ENCODE data around the gene SLC66A2.

The SLC66A2 gene

DNA sequence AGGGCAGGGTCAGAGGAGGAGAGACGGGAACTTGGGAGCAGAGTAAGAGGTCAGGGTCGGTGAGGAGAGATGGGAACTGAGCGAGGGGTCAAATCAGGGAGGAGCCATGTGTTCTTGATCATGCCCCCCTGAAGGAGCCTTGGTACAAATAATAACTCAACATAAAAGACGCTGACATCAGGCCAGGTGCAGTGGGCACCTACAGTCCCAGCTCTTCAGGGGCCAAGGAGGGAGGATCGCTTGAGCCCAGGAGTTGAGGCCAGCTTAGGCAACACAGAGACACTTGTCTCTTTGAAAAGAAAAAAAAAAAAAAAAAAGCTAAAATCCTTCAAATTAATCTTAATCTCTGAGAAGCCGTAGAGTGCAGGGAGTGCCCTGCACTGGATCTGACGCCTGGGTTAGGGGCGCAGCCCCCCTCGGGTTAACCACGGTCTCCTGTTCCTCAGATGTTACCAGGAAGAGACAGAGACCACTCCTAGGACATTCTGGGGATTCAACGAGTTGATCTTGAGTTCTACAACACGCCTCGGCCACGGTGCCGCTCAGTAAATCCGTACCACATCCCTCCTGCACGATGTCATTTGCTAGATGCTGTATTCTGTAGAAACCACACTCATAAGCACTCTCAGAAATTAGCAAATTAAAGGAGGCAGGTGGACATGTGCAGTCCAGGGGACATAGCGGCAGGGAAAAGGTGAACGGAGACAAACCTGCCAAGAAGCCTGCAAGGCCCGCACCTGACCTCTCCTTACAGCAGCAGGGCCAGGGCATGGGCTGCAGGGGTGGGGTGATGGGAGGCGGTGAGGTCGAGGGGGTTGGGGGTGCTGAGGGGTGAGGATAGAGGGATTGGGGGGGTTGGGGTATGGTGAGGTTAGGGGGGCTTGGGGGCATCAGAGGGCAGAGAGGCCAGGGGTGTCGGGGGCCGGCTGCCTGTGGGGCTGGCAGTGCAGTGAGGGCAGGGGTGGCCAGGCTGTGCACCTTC is 29.2 kb downstream of the SLC66A2 start:
- DNase-seq, result no peak

DNA sequence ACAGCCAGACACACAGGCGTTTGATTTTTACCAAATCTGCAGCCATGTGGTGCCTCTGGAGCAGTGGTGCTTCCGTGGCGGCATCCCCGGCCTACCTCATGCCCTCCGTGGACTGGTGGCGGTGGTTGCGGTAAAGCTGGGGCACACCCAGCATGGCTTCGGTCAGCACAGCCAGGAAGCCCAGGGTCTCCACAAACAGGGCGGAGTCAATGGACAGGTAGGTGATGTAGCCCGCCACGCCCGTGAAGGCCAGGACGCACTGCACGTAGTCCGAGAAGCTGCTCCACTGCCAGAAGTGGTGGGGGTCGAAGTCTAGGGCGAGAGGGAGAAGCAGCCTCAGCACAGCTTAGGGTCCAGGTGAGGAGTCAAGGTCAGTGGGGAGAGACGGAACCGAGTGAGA is 32.4 kb downstream of the SLC66A2 start:
- no peak for DNase-seq

DNA sequence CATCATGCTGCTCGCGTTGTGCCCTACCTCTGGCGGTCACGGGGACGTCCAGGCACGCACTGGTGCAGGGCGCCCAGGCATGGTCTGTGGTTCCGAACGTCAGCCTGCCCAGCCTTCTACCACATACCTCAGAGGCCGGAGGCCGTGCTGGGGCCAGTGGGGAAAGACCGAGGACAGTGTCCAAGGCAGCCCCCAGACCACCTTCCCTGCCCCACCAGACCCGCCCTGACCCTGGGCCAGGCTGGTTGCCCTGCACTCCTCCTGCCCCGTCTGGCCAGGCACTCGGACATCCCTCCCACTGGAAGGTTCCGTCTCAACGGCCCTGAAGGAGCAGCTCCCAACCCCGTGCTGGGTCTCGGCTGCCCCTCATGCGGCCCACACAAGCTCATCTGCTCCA is 32.8 kb downstream of the SLC66A2 start:
- no peak for DNase-seq

DNA sequence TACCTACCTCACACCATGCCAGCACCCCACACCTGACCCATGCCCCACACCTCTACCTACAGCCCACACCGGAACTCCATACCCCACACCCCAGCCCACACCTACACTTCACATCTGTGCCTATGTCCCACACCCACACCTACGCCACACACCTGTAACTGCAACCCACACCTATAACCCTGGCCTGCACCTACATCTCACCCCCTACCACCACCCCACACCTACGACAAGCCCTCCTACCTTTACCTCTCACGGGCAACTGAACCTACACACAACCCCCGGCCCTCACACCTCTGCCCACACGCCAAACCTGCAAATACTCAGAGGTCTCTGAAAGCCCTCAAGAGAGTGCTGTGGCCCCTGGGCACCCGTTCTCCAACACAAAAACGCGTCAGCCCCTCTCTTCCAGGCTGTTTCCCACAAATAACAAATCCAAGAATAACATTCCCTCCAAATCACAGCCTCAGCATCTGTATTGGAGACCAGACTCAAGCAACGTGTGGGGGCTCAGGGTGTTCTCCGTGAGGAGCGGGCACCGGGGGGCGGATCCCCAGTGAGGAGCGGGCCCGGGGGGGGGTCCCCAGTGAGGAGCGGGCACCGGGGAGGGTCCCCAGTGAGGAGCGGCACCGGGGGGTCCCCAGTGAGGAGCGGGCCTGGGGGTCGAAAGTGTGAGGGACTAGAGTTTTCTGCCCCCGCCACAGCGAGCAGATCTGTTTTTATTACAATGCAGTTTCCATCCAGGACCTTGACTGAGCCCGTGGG is 33.4 kb downstream of the SLC66A2 start:
- DNase-seq, result no peak

DNA sequence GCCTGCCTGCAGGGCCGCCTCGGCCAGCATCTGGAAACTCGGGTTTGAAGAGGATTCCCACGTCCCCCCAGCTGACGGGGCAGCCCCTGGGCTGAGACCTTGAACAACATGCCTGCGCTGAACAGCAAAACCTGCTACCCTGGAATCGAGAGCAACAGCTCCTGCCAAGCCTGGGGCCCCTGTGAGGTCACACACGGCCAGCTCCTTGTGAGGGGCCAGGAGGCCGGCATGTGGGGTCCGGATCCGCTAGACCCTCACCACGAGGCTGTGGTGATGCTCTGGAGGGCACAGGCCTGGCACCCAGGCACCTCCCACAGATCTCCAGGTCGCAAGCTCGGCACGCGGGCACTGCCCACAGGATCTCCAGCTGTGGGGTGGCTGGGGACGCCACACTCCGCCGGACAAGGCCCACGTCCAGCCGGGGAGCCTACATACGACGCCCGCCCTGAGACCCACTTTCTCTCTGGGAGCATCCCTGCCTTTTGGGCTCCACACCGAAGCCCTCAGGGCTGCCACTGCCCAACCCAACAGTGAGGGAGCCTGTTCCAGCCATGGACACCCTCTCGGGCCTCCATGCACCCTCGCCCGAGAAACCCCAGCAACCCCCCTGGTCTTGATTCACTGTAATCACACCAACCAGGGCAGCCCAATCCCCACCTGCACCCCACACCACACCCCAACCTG is 34.1 kb downstream of the SLC66A2 start:
- DNase-seq, result no peak

DNA sequence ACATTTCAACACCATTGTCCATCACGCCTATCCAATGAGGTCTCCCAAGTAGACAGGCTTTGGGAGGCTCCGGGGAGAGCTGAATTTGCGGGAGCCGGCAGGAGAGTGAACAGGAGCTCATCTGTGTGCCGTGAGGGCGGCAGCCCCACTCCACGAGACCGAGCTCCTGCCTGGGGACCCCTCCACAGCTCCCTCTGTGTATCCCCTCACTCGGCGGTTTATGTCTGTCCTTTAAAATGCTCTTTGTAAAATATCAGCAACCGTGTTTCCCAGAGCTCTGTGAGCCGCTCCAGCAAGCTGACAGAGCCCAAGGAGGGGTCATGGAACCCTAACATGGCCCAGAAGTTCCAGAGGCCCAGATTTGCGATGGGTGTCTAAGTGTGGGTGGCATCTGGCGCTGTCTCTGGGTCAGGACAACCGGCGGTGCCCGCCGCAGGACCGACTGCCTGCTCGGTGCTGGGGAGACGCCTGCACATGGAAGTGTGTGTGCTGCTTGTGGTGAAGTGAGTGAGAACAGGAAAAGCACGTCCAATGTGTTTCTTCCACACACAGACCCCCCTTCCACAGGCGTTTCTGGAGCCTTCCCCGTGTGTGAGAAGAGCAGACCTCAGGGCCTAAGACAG is 34.8 kb downstream of the SLC66A2 start:
- no peak for DNase-seq

DNA sequence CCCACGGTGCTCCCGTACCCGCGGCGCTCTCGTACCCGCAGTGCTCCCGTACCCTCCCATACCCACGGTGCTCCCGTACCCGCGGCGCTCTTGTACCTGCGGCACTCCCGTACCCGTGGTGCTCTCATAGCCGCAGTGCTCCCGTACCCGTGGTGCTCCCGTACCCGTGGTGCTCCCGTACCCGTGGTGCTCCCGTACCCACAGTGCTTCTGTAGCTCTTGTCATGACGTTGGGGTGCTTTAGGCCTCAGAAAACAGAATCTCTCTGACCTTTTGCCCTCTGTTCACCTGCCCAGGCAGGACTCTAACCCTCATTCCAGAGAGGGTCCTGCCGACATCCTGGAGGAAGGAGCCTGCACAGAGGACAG is 35.3 kb downstream of the SLC66A2 start:
- no peak for DNase-seq

DNA sequence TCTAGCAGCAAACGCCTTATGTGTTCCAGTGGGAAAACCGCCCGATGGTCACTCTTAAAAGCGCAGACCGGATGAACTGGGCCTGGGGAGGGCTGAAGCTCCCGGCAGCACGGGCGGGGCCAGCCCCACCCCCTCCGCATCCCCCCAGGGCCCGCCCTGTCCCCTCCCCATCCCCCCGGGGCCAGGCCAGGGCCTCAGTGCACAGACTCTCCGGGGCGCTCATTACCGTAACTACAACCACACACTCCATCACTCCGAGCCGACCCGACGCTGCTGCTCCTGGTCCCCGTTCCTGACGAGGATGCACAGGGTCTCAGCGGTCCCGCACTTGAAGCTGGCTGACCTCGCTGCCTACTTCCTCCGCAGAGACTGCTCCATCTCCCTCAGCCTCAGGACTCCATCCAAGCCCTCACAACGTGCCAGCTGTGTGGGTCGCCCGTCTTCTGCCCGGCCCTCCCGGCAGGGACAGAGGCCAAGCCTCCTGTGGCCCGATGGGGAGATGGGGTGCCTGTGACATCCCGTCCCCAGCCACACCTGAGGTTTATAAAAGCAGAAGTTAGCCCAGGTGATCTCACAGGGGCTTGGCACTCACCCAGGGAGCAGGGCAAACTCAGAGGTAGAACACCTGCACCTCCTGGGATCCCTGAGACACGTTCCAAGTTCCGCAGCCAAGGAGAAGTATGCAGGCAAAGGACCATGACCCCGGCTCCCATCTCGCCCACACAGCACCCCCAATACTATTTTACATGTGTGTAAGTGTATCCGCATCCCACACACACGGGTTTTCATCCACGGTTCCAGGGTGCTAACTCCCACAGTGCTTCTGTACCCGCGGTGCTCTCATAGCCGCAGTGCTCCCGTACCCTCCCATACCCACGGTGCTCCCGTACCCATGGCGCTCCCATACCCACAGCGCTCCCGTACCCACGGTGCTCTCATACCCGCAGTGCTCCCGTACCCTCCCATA is 36.0 kb downstream of the SLC66A2 start:
- no peak for DNase-seq

DNA sequence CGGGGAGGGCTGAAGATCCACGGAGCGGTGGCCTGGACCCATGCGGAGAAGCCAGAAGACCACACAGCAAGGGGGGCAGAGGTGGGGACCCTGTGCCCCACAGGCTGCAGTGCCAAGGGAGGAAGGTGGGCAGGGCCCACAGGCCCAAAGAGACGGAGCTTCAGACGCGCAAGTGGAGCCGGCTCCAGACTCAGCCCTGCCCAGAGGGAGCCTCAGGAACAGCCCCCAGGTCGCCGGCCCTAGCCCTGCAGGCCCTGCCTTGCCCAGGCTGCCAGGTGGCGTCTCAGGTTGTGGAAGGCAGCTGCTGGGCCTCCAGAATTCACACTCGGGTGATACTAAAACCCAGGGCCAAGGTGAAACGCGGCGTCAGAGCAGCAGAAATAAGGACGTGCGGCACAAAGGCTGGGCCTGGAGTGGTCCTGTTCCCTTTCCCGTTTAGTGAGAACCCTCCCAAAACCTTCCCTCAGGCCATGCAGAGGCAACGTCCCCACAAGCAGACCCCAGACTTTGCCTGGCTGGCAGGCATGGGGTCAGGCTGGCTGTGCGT is 36.8 kb downstream of the SLC66A2 start:
- DNase-seq, result no peak

DNA sequence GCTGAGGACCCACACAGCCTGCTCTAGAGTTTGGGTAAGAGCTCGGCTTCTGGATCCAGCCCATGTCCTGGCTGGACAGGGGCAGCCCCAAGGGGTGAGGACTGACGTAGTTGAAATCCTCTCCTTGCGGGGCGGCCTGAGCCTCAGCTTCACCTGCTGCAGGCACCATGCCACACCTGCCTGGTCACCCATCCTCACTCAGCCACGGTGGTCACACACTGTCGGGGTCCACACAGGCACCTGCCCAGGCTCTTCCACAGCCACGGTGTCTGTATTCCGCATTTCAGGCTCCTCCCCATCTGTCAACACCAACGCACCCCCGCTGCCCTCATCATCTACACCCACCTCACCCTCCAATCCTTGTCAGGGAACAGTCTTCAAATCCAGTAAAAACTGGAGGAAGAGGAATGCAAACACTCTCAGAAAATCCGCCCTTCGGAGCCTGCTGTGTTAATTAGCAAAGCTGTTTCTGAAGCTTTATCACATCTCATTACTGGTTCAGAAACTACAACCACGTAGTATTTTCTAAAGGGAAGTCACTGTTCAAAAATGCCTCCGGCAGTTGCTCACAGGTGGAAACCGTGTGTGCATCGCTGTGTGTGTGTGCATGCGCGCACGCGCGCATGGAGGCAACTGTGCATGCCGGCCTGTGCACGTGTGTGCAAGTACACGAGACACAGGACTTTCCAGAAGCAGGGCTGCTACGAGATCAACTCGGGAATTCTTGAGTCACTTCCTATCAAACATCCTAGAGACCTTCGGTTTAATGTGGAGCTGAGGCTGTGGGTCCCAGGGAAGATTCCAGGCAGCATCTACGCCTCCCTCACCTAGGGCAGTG is 38.2 kb downstream of the SLC66A2 start:
- DNase-seq, result peak in 26 of 56 donors; percentile 30 to 78 (median 56)

DNA sequence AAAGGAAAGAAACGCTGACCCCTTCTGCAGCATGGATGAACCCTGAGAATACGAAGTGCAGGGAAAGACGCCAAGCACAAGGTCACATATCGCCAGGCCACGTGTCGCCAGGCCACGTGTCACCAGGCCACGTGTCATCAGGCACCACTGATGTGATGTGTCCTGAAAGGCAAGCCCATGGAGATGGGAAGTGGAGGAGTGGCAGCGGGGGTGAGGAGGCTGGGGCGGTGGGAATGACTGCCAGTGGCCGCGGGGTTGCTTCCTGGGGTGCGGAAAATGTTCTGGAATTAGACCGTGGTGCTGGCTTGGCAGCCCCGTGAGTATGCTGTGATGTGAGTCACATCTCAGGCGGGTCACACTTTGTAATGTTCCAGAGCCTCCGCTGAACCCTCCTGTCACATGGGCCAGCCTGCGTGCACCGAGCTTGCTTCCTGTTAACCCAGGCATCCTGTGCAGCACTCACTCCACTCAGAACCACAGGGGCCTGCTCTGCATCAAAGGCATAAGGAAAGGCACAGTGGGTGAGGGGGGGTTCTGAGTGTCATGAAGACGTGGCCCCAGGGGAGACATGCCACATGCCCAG is 39.0 kb downstream of the SLC66A2 start:
- DNase-seq, result peak in 30 of 56 donors; percentile 19 to 85 (median 43)

DNA sequence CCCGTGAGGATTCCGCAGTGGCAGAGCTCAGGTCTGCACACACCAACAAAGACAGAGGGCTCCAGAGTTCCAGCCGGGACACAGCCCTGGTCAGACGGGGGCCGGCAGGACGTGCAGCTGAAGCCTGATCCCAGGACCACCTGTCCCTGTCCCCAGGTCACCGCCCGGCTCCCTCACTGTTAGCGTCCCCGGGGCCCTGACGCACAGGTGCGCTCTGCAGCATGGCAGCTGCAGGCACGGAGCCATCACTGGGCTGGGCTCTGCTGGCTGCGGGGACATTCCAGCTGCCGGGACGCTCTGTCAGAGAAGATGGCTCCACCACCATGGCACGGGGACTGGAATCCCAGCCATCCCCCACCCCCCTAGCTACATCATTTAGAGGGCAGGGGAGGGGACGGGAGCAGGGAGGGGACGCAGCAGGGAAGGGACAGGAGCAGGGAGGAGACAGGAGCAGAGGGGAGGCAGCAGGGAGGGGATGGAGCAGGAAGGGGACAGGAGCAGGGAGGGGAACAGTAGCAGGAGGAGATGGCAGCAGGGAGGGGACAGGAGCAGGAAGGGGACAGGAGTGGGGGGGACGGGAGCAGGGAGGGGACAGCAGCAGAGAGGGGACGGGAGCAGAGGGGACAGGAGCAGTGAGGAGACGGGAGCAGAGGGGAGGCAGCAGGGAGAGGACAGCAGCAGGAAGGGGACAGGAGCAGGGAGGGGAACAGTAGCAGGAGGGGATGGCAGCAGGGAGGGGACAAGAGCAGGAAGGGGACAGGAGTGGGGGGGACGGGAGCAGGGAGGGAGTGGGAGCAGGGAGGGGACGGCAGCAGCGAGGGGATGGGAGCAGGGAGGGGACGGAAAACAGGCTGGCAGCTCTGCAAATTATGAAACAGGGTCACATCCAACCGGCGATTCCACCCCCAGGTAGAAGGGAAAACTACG is 39.8 kb downstream of the SLC66A2 start:
- DNase-seq, result no peak

DNA sequence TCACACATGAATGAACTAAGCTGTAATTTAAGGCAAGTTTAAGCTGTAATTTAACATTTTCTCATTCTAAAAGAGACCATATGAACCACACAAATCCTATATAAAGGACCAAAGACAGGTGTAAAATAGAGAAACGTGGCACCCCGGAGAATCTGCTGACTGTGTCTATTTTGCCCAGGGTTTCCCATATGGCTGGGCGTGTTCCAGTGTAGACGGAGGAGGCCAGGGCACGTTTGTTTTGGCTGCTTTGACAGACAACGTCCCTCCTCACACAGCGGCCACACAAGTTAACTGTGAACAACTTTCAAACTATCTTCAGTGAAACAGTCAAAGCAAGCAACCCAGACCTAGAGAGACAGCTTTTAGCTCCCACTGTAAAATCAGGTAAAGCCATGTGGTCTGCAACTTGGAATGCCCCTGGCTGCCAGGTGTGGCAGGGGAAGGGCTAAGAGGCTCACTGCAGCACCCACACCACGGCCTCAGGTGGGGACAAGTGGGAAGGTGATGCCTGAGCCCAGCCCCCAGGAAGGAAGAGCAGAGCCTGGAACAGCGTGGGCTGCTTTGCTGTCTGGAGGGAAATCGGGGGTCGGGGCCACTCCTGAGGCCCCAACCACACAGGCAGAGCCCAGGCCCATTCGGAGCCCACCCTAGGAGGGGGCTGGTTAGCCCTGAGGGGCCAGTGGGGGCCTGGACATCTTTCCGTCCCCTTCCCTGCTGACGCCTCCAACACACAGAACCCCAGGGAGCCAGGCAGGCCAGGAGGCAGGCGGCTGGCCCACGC is 40.7 kb downstream of the SLC66A2 start:
- no peak for DNase-seq

DNA sequence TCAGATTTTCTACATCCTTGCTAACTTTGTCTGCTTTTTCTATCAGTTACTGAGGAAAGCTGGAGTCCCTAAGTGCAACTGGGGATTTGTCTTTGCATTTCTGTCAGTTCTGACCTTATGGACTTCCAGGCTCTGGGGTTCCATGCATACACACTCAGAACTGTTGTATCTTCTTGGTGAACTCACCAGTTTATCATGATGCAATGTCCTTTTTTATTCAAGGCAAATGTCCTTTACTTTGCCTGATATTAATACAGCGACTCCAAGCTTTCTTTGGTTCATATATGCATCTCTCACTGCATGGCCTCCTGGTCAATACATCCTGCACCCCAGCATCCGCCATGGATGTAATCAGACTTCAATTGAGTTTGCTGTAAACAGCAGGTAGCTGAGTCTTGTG is 44.7 kb downstream of the SLC66A2 start:
- no peak for DNase-seq

DNA sequence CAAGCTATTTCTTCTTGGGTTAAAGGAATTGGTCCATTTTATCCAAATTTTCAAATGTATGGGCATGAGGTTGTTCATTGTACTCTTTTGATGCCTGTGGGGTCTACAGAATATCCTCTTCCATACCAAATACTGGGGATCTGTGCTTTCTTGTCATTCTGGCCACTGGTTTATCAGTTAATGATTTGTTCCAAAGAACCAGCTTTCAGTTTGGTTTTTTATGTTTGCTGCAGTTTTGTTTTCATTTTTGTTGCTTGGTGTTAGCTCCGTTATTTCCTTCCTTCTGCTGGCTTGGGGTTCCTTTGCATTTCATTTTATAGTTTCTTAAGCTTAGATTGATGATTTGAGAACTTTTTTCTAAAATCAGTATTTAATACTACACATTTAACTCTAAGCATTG is 45.5 kb downstream of the SLC66A2 start:
- DNase-seq, result no peak

DNA sequence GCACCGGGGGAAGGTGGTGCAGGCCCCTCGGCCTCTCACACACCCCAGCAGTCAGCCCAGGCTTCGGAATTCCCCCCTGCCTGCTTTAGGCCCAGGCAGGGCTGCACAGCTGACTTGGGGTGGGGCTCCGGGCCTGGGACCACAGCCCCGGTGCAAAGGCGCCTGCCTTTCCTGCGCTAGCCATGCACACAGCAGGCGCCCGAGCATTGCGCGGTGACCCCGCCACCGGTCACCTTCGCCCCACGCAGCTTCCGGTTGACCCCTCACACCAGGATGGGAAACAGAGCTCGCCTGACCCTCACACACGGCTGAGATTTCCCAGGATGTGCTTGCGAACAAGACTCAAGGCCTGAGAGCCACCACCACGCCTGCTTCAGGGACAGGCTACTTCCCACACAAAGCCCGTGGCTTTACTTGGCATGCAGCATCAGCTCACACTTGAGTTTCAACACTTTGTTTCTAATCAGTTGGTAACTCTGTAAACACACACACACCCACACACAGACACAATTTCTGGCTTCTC is 46.0 kb downstream of the SLC66A2 start:
- DNase-seq, result no peak
